SK-N-SH (cell line): ENCODE measurements around the gene TMEM176A. TPM values are rescaled to one million over a fixed set of nuclear protein-coding genes. Genes with fewer than 3 reads are reported as not detected.
A peak's percentile ranks its signal among the peaks of the same experiment; 100 is the strongest.

Experiments used
- CTCF ChIA-PET: fragments of 300-600, 350-600 bp; formaldehyde crosslinking; extraction: SDS; loops from one replicate; lab custom pipeline; 2021; lab: Yijun Ruan, JAX
- POLR2A ChIA-PET: fragments of 350-600 bp; sonication (Branson Sonifier 250); formaldehyde crosslinking; extraction: SDS; loops from one replicate; lab custom pipeline; 2020; ENCODE audit warnings: antibody characterized with exemption, inconsistent platforms; lab: Yijun Ruan, JAX
- DNase-seq: peaks from one replicate; pipeline ENCODE4 v3.0.0; 2012
- H2AFZ ChIP-seq: fragments of 200-600 bp; sonication (generic); 2 replicates; pipeline ENCODE4 v1.8.1; 2016; ENCODE audit warnings: antibody characterized with exemption, mild to moderate bottlenecking, low read depth
- H3F3A ChIP-seq: fragments of 200-600 bp; sonication (generic); replicated peaks from 2 replicates; pipeline ENCODE3; 2016; ENCODE audit warnings: antibody characterized with exemption, mild to moderate bottlenecking; ENCODE audit not compliant: insufficient read depth
- H3K27ac ChIP-seq, 2 experiments: fragments of 200-500 bp in 1 of 2; fragments of 200-600 bp in 1 of 2; sonication (Bioruptor generic) in 1 of 2; sonication (generic), shearing (Covaris generic) in 1 of 2; 2 replicates each; pipeline versions ENCODE4 v1.5.1 to v1.6.1; 2014 to 2016; ENCODE audit warnings: low read depth in 2 of 2, inconsistent platforms in 1 of 2, low read length in 1 of 2, mild to moderate bottlenecking in 1 of 2, mixed read lengths in 1 of 2
- H3K27me3 ChIP-seq: fragments of 200-600 bp; sonication (generic), shearing (Covaris generic); 2 replicates; pipeline ENCODE4 v1.6.1; 2016; ENCODE audit warnings: mixed run types; ENCODE audit not compliant: insufficient read depth
- H3K36me3 ChIP-seq, 2 experiments: fragments of 200-500 bp in 1 of 2; fragments of 200-600 bp in 1 of 2; sonication (Bioruptor generic) in 1 of 2; sonication (generic) in 1 of 2; replicated peaks in 1 of 2; 2 replicates each; pipeline versions ENCODE3 to v1.5.1; 2014 to 2016; ENCODE audit warnings: low read length in 1 of 2, mild to moderate bottlenecking in 1 of 2; ENCODE audit not compliant: insufficient read depth in 2 of 2, control insufficient read depth in 1 of 2
- H3K4me1 ChIP-seq, 2 experiments: fragments of 200-500 bp in 1 of 2; fragments of 200-600 bp in 1 of 2; sonication (Bioruptor generic) in 1 of 2; sonication (generic), shearing (Covaris generic) in 1 of 2; 2 replicates each; pipeline versions ENCODE4 v1.5.1 to v1.6.1; 2014 to 2016; ENCODE audit warnings: low read depth in 1 of 2, low read length in 1 of 2, mixed run types in 1 of 2; ENCODE audit not compliant: insufficient read depth in 2 of 2, control insufficient read depth in 1 of 2
- H3K4me2 ChIP-seq: fragments of 200-600 bp; sonication (generic), shearing (Covaris generic); 2 replicates; pipeline ENCODE4 v1.6.1; 2017; ENCODE audit warnings: mixed run types
- H3K4me3 ChIP-seq, 2 experiments: fragments of 200-500 bp in 1 of 2; fragments of 200-600 bp in 1 of 2; sonication (Bioruptor generic) in 1 of 2; sonication (generic), shearing (Covaris generic) in 1 of 2; 2 replicates each; pipeline versions ENCODE4 v1.5.1 to v1.8.1; 2014 to 2016; ENCODE audit warnings: low read depth in 2 of 2, inconsistent platforms in 1 of 2, low read length in 1 of 2, mild to moderate bottlenecking in 1 of 2, mixed read lengths in 1 of 2, moderate library complexity in 1 of 2
- H3K79me2 ChIP-seq: fragments of 200-600 bp; sonication (generic); 2 replicates; pipeline ENCODE4 v1.8.1; 2017; ENCODE audit warnings: mild to moderate bottlenecking; ENCODE audit not compliant: insufficient read depth
- H3K9ac ChIP-seq: fragments of 200-600 bp; sonication (generic); 2 replicates; pipeline ENCODE4 v1.6.1; 2017; ENCODE audit warnings: mixed run types
- H3K9me2 ChIP-seq: fragments of 200-600 bp; sonication (generic); 2 replicates; pipeline ENCODE4 v1.6.1; 2017; ENCODE audit warnings: mixed run types
- H3K9me3 ChIP-seq: fragments of 200-600 bp; sonication (generic); 2 replicates; pipeline ENCODE4 v1.6.1; 2017; ENCODE audit warnings: mixed run types, mild to moderate bottlenecking, moderate library complexity
- H4K20me1 ChIP-seq: fragments of 200-600 bp; sonication (generic); 2 replicates; pipeline ENCODE4 v1.6.1; 2017; ENCODE audit warnings: mild to moderate bottlenecking, mixed run types; ENCODE audit not compliant: insufficient read depth
- EP300 ChIP-seq, 2 experiments: IDR thresholded peaks; 2 replicates each; pipeline versions ENCODE4 v1.4.0 to v1.6.1; 2012; ENCODE audit warnings: borderline replicate concordance in 1 of 2, low read depth in 1 of 2, low read length in 1 of 2
- GATA2 ChIP-seq: sonication (generic); formaldehyde crosslinking; IDR thresholded peaks from 2 replicates; pipeline ENCODE4 v1.5.0; 2020; ENCODE audit warnings: mild to moderate bottlenecking, missing genetic modification reagents
- JUND ChIP-seq: IDR thresholded peaks from 2 replicates; pipeline ENCODE4 v1.4.0; 2012
- NFIC ChIP-seq: IDR thresholded peaks from 2 replicates; pipeline ENCODE4 v1.4.0; 2012; ENCODE audit warnings: borderline replicate concordance
- NRF1 ChIP-seq: IDR thresholded peaks from 2 replicates; pipeline ENCODE4 v1.6.1; 2012; ENCODE audit warnings: low read depth, mild to moderate bottlenecking, low read length
- SIN3A ChIP-seq: IDR thresholded peaks from 2 replicates; pipeline ENCODE4 v1.6.1; 2012; ENCODE audit warnings: low read depth, mild to moderate bottlenecking, low read length, moderate library complexity, borderline replicate concordance
- SMC3 ChIP-seq: IDR thresholded peaks from 2 replicates; pipeline ENCODE4 v1.6.1; 2012; ENCODE audit warnings: low read depth, low read length, improper control_type of control experiment
- WGBS: methylation state at CpG from one replicate; pipeline ENCODE4 v1.1.6; 2017; ENCODE audit warnings: low lambda C conversion rate; 5-methylcytosine and 5-hydroxymethylcytosine counted together
- polyA plus RNA-seq, 3 experiments: library from polyadenylated mRNA; depleted of rRNA; stranded (reverse); fragments of >200 nt; gene quantifications; 2 replicates each; pipeline ENCODE4 v1.2.3, GENCODE V29; 2012
- TF ChIP-seq, protein P1 (sequence below): IDR thresholded peaks from 2 replicates; pipeline ENCODE4; 2012
- TF ChIP-seq, protein P2 (sequence below): fragments of 150-350 bp; IDR thresholded peaks from 2 replicates; pipeline ENCODE4 v1.6.1; 2017; ENCODE audit warnings: antibody characterized with exemption, low read length, low read depth, borderline replicate concordance

TMEM176A gene
- polyA plus RNA-seq, 1 of the 3 experiments (the other 2 are of a cell fraction): not detected

DNA sequence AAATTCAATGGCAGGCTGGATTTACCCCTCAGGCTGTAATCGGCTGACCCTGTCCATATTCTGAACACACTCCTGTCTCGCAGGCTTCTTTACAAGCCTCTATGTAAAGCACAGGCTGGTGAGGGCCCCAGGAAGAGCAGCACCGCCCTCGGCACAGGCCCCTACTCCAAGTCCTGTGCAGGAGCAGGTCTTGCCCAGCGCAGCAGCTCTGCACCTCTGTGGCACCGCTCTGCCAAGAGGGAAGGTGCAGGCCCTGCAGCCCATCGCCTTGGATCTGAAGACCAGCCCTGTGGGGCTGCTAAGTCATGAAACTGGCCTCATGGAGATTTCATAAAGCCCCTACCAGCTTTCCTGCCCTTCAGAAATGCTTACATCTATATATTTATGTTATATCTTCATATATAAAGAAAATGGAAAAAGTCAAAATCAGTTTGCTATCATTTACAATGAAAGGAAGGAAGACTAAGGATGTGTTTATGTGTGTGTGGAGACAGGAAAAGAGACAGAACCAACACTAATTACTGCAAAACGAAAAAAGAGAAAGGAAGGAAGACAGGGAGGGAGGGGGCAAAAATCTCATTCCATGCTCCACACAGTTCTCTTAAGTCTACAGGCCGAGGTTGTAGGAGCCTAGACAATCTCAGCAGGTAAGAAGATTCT lies 10.0 kb upstream of the TMEM176A start:
- Histone ChIP-seq H3K4me3 (no peak overlapping the region), H3K79me2 (no peaks in the 10 kb centered on the region), H3K36me3 (no peaks in the 10 kb centered on the region), H3K4me2 (no peak overlapping the region), H4K20me1 (no peaks in the 10 kb centered on the region), H3K9me2 (no peaks in the 10 kb centered on the region), H3K27ac (peak overlapping the region in 1 of 2 experiments; percentile 100; a peak in 2 of 4 replicates), H3K4me1 (peaks cover 19 to 52% of the 10 kb centered on the region in 2 experiments; a peak in 3 of 4 replicates), H2AFZ (no peak overlapping the region), H3K27me3 (no peaks in the 10 kb centered on the region), H3K9me3 (no peaks in the 10 kb centered on the region), H3F3A (no peaks in the 10 kb centered on the region), H3K9ac (no peak overlapping the region)
- 67% methylated on average over 7 of the region's 9 CpGs for WGBS
- DNase-seq: peak; percentile 10
- ChIA-PET CTCF (interaction anchor here (1.0 to 12.3 kb wide), 11 partner anchors 8 to 342 kb away, joined by 3 to 136 read pairs (median 24); no protein-coding TSS in a partner anchor), POLR2A (no interaction called here)
- TF ChIP-seq GATA2: no peak
- TF ChIP-seq, protein P1, sequence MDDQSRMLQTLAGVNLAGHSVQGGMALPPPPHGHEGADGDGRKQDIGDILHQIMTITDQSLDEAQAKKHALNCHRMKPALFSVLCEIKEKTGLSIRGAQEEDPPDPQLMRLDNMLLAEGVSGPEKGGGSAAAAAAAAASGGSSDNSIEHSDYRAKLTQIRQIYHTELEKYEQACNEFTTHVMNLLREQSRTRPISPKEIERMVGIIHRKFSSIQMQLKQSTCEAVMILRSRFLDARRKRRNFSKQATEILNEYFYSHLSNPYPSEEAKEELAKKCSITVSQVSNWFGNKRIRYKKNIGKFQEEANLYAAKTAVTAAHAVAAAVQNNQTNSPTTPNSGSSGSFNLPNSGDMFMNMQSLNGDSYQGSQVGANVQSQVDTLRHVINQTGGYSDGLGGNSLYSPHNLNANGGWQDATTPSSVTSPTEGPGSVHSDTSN: no peak

DNA sequence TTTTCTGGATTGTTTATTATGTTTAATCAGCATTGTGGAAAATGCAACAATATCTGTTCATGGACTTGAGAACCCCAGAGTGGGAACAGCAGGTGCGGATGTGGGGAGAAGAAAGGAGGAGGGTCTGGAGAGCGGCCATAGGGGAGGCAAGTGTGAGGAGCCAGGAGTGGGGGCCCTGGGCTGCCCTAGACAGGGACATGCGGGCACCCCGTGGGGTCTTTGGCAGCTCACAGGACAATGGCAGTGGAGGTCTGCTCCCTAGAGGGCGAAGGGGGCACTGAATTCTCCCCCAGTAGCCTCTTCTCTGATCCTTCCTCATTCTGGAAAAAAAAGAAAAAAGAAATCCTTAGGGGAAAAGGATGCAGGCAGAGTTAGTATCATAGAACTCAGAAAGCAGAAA lies 9.3 kb upstream of the TMEM176A start:
- no peaks in the 10 kb centered on the region for H3F3A ChIP-seq
- H3K4me1 ChIP-seq: peaks cover 19 to 48% of the 10 kb centered on the region in 2 experiments; a peak in 3 of 4 replicates
- H3K9me3 ChIP-seq: no peaks in the 10 kb centered on the region
- H3K4me3 ChIP-seq: no peak overlapping the region
- H3K79me2 ChIP-seq: no peaks in the 10 kb centered on the region
- no peak overlapping the region for H2AFZ ChIP-seq
- ChIA-PET POLR2A (no interaction called here), CTCF (interaction anchor here (1.0 to 9.3 kb wide), 6 partner anchors 7 to 194 kb away, joined by 3 to 72 read pairs (median 14); no protein-coding TSS in a partner anchor)
- H3K27me3 ChIP-seq: no peaks in the 10 kb centered on the region
- 55% methylated on average over 5 of the region's 5 CpGs for WGBS
- TF ChIP-seq, protein P2, sequence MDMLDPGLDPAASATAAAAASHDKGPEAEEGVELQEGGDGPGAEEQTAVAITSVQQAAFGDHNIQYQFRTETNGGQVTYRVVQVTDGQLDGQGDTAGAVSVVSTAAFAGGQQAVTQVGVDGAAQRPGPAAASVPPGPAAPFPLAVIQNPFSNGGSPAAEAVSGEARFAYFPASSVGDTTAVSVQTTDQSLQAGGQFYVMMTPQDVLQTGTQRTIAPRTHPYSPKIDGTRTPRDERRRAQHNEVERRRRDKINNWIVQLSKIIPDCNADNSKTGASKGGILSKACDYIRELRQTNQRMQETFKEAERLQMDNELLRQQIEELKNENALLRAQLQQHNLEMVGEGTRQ: no peak
- TF ChIP-seq SMC3 (no peak), JUND (no peak), NRF1 (no peak), SIN3A (no peak), NFIC (no peak), EP300 (IDR thresholded peaks at IDR 0.05; ENCODE audit: borderline replicate concordance in 1 of 2, low read depth in 1 of 2, low read length in 1 of 2) (no peak)
- TF ChIP-seq, all 33 proteins: peak for 0
- Histone ChIP-seq H4K20me1 (no peaks in the 10 kb centered on the region), H3K4me2 (no peak overlapping the region), H3K36me3 (no peaks in the 10 kb centered on the region), H3K9me2 (no peaks in the 10 kb centered on the region), H3K27ac (peak overlapping the region in 1 of 2 experiments; percentile 100; a peak in 2 of 4 replicates), H3K9ac (no peak overlapping the region)
- DNase-seq: peak; percentile 23
